WTC11 (cell line): ENCODE results near the gene GRAMD1C. TPM values are rescaled to one million over a fixed set of nuclear protein-coding genes. Genes with fewer than 3 reads are reported as not detected.

ENCODE experiments used
- ATAC-seq: fragments of 200-7000 bp; cut with Tn5 transposase; 2 replicates; pipeline ENCODE4 v1.10.0; 2021; ENCODE audit warnings: mild to moderate bottlenecking, moderate library complexity
- CTCF ChIA-PET: fragments of 300-600 bp; sonication (Branson Sonifier 250); formaldehyde crosslinking; loops from one replicate; lab custom pipeline; 2021; ENCODE audit warnings: antibody characterized with exemption; lab: Charles Lee
- POLR2A ChIA-PET: fragments of 350-600 bp; sonication (Branson Sonifier 250); formaldehyde crosslinking; loops from one replicate; lab custom pipeline; 2021; ENCODE audit warnings: antibody characterized with exemption; lab: Charles Lee
- DNase-seq: peaks from one replicate; pipeline ENCODE4 v3.0.0; 2021; ENCODE audit warnings: low spot score
- H3K27ac Mint-ChIP-seq: 2 replicates; pipeline ENCODE4 v1.8.0; 2021; ENCODE audit warnings: mixed read lengths
- H3K27me3 Mint-ChIP-seq: 2 replicates; pipeline ENCODE4 v1.8.0; 2021; ENCODE audit warnings: low read depth, mild to moderate bottlenecking, moderate library complexity, mixed read lengths
- H3K36me3 Mint-ChIP-seq: 2 replicates; pipeline ENCODE4 v1.8.0; 2021; ENCODE audit warnings: mixed read lengths
- H3K4me1 Mint-ChIP-seq: 2 replicates; pipeline ENCODE4 v1.8.0; 2022; ENCODE audit warnings: mixed read lengths
- H3K4me3 Mint-ChIP-seq: 2 replicates; pipeline ENCODE4 v1.8.0; 2021; ENCODE audit warnings: mild to moderate bottlenecking, moderate library complexity, mixed read lengths
- H3K9me3 Mint-ChIP-seq: 2 replicates; pipeline ENCODE4 v1.8.0; 2021; ENCODE audit warnings: mixed read lengths
- ATF1 ChIP-seq: sonication (generic); formaldehyde crosslinking; IDR thresholded peaks from 2 replicates; pipeline ENCODE4 v1.8.1; 2023; ENCODE audit warnings: mild to moderate bottlenecking, moderate library complexity, missing genetic modification reagents
- ATF6 ChIP-seq: sonication (generic); formaldehyde crosslinking; IDR thresholded peaks from 2 replicates; pipeline ENCODE4 v1.8.1; 2023; ENCODE audit warnings: mild to moderate bottlenecking, missing genetic modification reagents
- E2F4 ChIP-seq: sonication (generic); formaldehyde crosslinking; IDR thresholded peaks from 2 replicates; pipeline ENCODE4 v1.8.1; 2022; ENCODE audit warnings: low read depth, mild to moderate bottlenecking, moderate library complexity, missing genetic modification reagents, borderline replicate concordance
- ESRRA ChIP-seq: sonication (generic); formaldehyde crosslinking; IDR thresholded peaks from 2 replicates; pipeline ENCODE4 v1.8.1; 2022; ENCODE audit warnings: mild to moderate bottlenecking, missing genetic modification reagents, borderline replicate concordance
- FOXK1 ChIP-seq: sonication (generic); formaldehyde crosslinking; IDR thresholded peaks from 2 replicates; pipeline ENCODE4 v1.8.0; 2022; ENCODE audit warnings: mild to moderate bottlenecking, moderate library complexity, missing genetic modification reagents
- KAT7 ChIP-seq: sonication (generic); formaldehyde crosslinking; IDR thresholded peaks from 2 replicates; pipeline ENCODE4 v1.8.1; 2023; ENCODE audit warnings: missing genetic modification reagents, mild to moderate bottlenecking, borderline replicate concordance
- MAX ChIP-seq: sonication (generic); formaldehyde crosslinking; IDR thresholded peaks from 2 replicates; pipeline ENCODE4 v1.8.0; 2022; ENCODE audit warnings: mild to moderate bottlenecking, missing genetic modification reagents
- NFATC4 ChIP-seq: fragments of 250-450 bp; sonication (Bioruptor Pico); IDR thresholded peaks from 2 replicates; pipeline ENCODE4 v1.9.0; 2021; ENCODE audit warnings: mild to moderate bottlenecking
- NFE2L1 ChIP-seq: sonication (generic); formaldehyde crosslinking; IDR thresholded peaks from 2 replicates; pipeline ENCODE4 v1.8.1; 2023; ENCODE audit warnings: missing genetic modification reagents
- PRRX2 ChIP-seq: fragments of 250-450 bp; sonication (Bioruptor Pico); IDR thresholded peaks from 2 replicates; pipeline ENCODE4 v1.8.0; 2021; ENCODE audit warnings: mild to moderate bottlenecking
- SOX15 ChIP-seq: fragments of 250-450 bp; sonication (Bioruptor Pico); IDR thresholded peaks from 2 replicates; pipeline ENCODE4 v1.9.0; 2021; ENCODE audit warnings: mild to moderate bottlenecking
- SP1 ChIP-seq: sonication (generic); formaldehyde crosslinking; conservative IDR thresholded peaks from 2 replicates; pipeline ENCODE4 v1.8.1; 2022; ENCODE audit warnings: missing genetic modification reagents
- STAT6 ChIP-seq: sonication (generic); formaldehyde crosslinking; conservative IDR thresholded peaks from 2 replicates; pipeline ENCODE4 v1.8.1; 2023; ENCODE audit warnings: mild to moderate bottlenecking, low read depth, missing genetic modification reagents, moderate library complexity
- ZBTB21 ChIP-seq: sonication (generic); formaldehyde crosslinking; IDR thresholded peaks from 2 replicates; pipeline ENCODE4 v1.8.1; 2023; ENCODE audit warnings: mild to moderate bottlenecking, missing genetic modification reagents, borderline replicate concordance
- ZNF512 ChIP-seq: sonication (generic); formaldehyde crosslinking; IDR thresholded peaks from 2 replicates; pipeline ENCODE4 v1.8.1; 2022; ENCODE audit warnings: missing genetic modification reagents, borderline replicate concordance
- total RNA-seq: library from RNA; stranded (reverse); gene quantifications from 3 replicates; pipeline ENCODE4 v1.2.3, GENCODE V29; 2021

The GRAMD1C gene
- total RNA-seq, 1 experiment from 2014 or later: 2.8 TPM

- no peak for TF ChIP-seq NFATC4 (CRISPR knock-in tag)
- TF ChIP-seq SP1 (CRISPR knock-in tag): peak; percentile 2; the same call in 1 of the 2 replicates
- 0 out of 2 replicates have a peak, but pooled peaks have one; percentile 45 for TF ChIP-seq ZBTB21
- peak; percentile 85 for TF ChIP-seq MAX (CRISPR knock-in tag)
- no peak for TF ChIP-seq SOX15 (CRISPR knock-in tag)
- TF ChIP-seq KAT7 (CRISPR knock-in tag): 0 out of 2 replicates have a peak, but pooled peaks have one; percentile 55
- TF ChIP-seq E2F4 (CRISPR knock-in tag): no peak
- no peak for TF ChIP-seq ZNF512 (CRISPR knock-in tag)
- peak; percentile 97; the same call in 1 of the 2 replicates for TF ChIP-seq ESRRA
These were observed 109.7 kb downstream of the GRAMD1C start (continued) for GRCh38 chr3:113948015-113948917.

GRCh38 chr3:113952921-113953320 lies 114.3 kb downstream of the GRAMD1C start:
- no peak overlapping the region for H3K27ac Mint-ChIP-seq
- peaks cover 12% of the 10 kb centered on the region for H3K4me1 Mint-ChIP-seq
- no peak for ATAC-seq
- TF ChIP-seq FOXK1 (CRISPR knock-in tag) (no peak), NFATC4 (CRISPR knock-in tag) (no peak), PRRX2 (CRISPR knock-in tag) (no peak), ATF6 (CRISPR knock-in tag) (no peak)
- H3K36me3 Mint-ChIP-seq: peaks cover 28% of the 10 kb centered on the region
- ChIA-PET CTCF (interaction anchor here (1.9 kb wide), 1 partner anchor 128 kb away, joined by 4 read pairs; no protein-coding TSS in a partner anchor), POLR2A (no interaction called here)
- no peak overlapping the region for H3K4me3 Mint-ChIP-seq
- DNase-seq: no peak
- no peaks in the 10 kb centered on the region for H3K9me3 Mint-ChIP-seq
- H3K27me3 Mint-ChIP-seq: peaks cover 4% of the 10 kb centered on the region; the same call in 1 of the 2 replicates

- DNase-seq (no peak), ATAC-seq (no peak)
- Mint-ChIP-seq H3K27me3 (peaks cover 2% of the 10 kb centered on the region; the same call in 1 of the 2 replicates), H3K36me3 (peaks cover 33% of the 10 kb centered on the region), H3K9me3 (no peaks in the 10 kb centered on the region), H3K4me1 (peaks cover 10% of the 10 kb centered on the region), H3K27ac (no peak overlapping the region), H3K4me3 (no peak overlapping the region)
- ChIA-PET CTCF (interaction anchor here (1.9 kb wide), 1 partner anchor 128 kb away, joined by 4 read pairs; no protein-coding TSS in a partner anchor), POLR2A (no interaction called here)
- TF ChIP-seq ATF1 (CRISPR knock-in tag) (no peak), STAT6 (CRISPR knock-in tag) (no peak), NFE2L1 (CRISPR knock-in tag) (no peak)
These were observed 115.1 kb downstream of the GRAMD1C start for GRCh38 chr3:113953677-113954076.
